CD4-positive, alpha-beta T cell (primary cell): Measurements from ENCODE around the gene SNTG2. TPM values are rescaled to one million over a fixed set of nuclear protein-coding genes. Genes with fewer than 3 reads are reported as not detected.

ENCODE experiments used
- ATAC-seq: fragments of 200-7000 bp; cut with Tn5 transposase; one replicate; pipeline ENCODE4 v1.10.0; 2022; ENCODE audit warnings: mild to moderate bottlenecking; ENCODE audit not compliant: poor library complexity
- CTCF ChIA-PET: fragments of 350-600 bp; sonication (Branson Sonifier 250); formaldehyde crosslinking; loops from one replicate; lab custom pipeline; 2021; ENCODE audit warnings: antibody characterized with exemption, inconsistent platforms; lab: Charles Lee
- POLR2A ChIA-PET: fragments of 350-600 bp; sonication (Branson Sonifier 250); formaldehyde crosslinking; loops from one replicate; lab custom pipeline; 2021; ENCODE audit warnings: antibody characterized with exemption, inconsistent platforms; lab: Charles Lee
- DNase-seq, 14 experiments: peaks; one replicate each; pipeline ENCODE4 v3.0.0-alpha.2; 2013 to 2020; ENCODE audit warnings: mixed read lengths in 2 of 14
- H3K27ac ChIP-seq, 2 donors: one replicate each; pipeline versions ENCODE4 v1.5.1 to v1.7.0; 2013; ENCODE audit warnings: low read length in 2 of 2, low read depth in 1 of 2, mild to moderate bottlenecking in 1 of 2
- H3K27me3 ChIP-seq, 2 experiments: 1 replicate in 1 of 2; 2 replicates in 1 of 2; pipeline versions ENCODE4 v1.6.1 to v1.7.0; 2013; ENCODE audit warnings: low read length in 2 of 2, control low read depth in 1 of 2, mild to moderate bottlenecking in 1 of 2, moderate library complexity in 1 of 2; ENCODE audit not compliant: insufficient read depth in 2 of 2, control insufficient read depth in 1 of 2
- H3K36me3 ChIP-seq: one replicate; pipeline ENCODE4 v1.6.1; 2013; ENCODE audit warnings: low read length, control low read depth; ENCODE audit not compliant: insufficient read depth
- H3K4me1 ChIP-seq: one replicate; pipeline ENCODE4 v1.6.1; 2013; ENCODE audit warnings: low read length, control low read depth; ENCODE audit not compliant: insufficient read depth
- H3K4me3 ChIP-seq: one replicate; pipeline ENCODE4 v1.5.1; 2013; ENCODE audit warnings: mild to moderate bottlenecking, low read length, moderate library complexity
- H3K9me3 ChIP-seq, 2 experiments: 1 replicate in 1 of 2; 2 replicates in 1 of 2; pipeline versions ENCODE4 v1.6.1 to v1.7.0; 2013; ENCODE audit warnings: low read length in 2 of 2, mild to moderate bottlenecking in 2 of 2, control low read depth in 1 of 2, moderate library complexity in 1 of 2; ENCODE audit not compliant: control insufficient read depth in 1 of 2, insufficient read depth in 1 of 2
- H3K27ac Mint-ChIP-seq: one replicate; pipeline ENCODE4 v1.8.0; 2020; ENCODE audit warnings: mixed read lengths
- H3K27me3 Mint-ChIP-seq: one replicate; pipeline ENCODE4 v1.8.0; 2021; ENCODE audit warnings: mixed read lengths
- H3K36me3 Mint-ChIP-seq: one replicate; pipeline ENCODE4 v1.8.0; 2021; ENCODE audit warnings: low read depth, mixed read lengths
- H3K4me1 Mint-ChIP-seq: one replicate; pipeline ENCODE4 v1.8.0; 2021; ENCODE audit warnings: low read depth, mixed read lengths
- H3K4me3 Mint-ChIP-seq: one replicate; pipeline ENCODE4 v1.8.0; 2020; ENCODE audit warnings: mild to moderate bottlenecking, mixed read lengths
- H3K9me3 Mint-ChIP-seq: one replicate; pipeline ENCODE4 v1.8.0; 2020; ENCODE audit warnings: mixed read lengths
- CTCF ChIP-seq: fragments of 200-600 bp; IDR thresholded peaks from one replicate; pipeline ENCODE4 v1.8.0; 2022; ENCODE audit warnings: antibody characterized with exemption, mild to moderate bottlenecking
- intact Hi-C, 2 experiments: fragments of 100-400 bp; cut with DNase I in 1 of 2; cut with micrococcal nuclease in 1 of 2; formaldehyde crosslinking; loops; one replicate each; pipeline versions ENCODE4 v1.15.1 to v1.9.0; 2023 to 2025; cut with DNase I, micrococcal nuclease
- total RNA-seq, 174 experiments: library from RNA in 2 of 174; stranded (reverse) in 2 of 174; gene quantifications; one replicate each; pipeline ENCODE4 v1.2.3 and lab custom pipeline; 2021 to 2026

Gene SNTG2
- total RNA-seq, 2 experiments from 2014 or later, result 1.1 to 1.5 TPM

DNA sequence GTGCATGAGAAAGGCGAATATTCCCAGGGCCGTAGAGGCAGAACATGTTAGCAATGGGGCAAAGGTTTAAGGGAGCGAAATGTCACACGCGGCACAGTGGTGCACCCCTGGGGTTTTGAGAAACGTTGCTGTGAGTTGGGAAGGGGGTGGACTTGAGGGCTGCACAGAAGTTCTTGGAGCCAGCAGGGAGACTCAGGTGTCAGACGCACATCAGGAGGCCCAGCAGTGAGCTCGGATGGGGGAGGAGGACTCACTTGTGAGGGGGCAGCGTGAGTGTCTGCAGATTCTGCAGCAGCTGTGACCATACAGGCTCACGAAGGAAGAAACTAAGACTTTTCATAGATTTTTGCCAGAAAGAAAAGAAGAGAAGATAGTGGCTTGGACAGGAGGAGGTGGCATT lies 218.2 kb downstream of the SNTG2 start:
- Mint-ChIP-seq H3K27ac (no peak overlapping the region), H3K27me3 (no peaks in the 10 kb centered on the region), H3K9me3 (peaks cover 4% of the 10 kb centered on the region), H3K4me1 (peaks cover 35% of the 10 kb centered on the region), H3K4me3 (no peak overlapping the region), H3K36me3 (no peaks in the 10 kb centered on the region)
- Histone ChIP-seq H3K27ac (no peak overlapping the region), H3K27me3 (no peaks in the 10 kb centered on the region), H3K36me3 (no peaks in the 10 kb centered on the region), H3K9me3 (peaks cover 0 to 36% of the 10 kb centered on the region in 2 experiments), H3K4me3 (no peak overlapping the region), H3K4me1 (peaks cover 26% of the 10 kb centered on the region)
- ChIA-PET POLR2A (no interaction called here), CTCF (no interaction called here)
- intact Hi-C loops, result loop anchor here in 1 of 2 experiments (10.0 kb wide), 1 partner anchor 386 kb away; no protein-coding TSS in a partner anchor
- DNase-seq (no peak), ATAC-seq (no peak)
- TF ChIP-seq CTCF, result no peak

GRCh38 chr2:1169291-1169949 lies 218.8 kb downstream of the SNTG2 start:
- peaks cover 22% of the 10 kb centered on the region for H3K4me1 ChIP-seq
- ATAC-seq, result no peak
- H3K36me3 Mint-ChIP-seq, result no peaks in the 10 kb centered on the region
- H3K27me3 Mint-ChIP-seq, result no peaks in the 10 kb centered on the region
- TF ChIP-seq CTCF, result no peak
- no peak overlapping the region for H3K27ac ChIP-seq
- peaks cover 4% of the 10 kb centered on the region for H3K9me3 Mint-ChIP-seq
- ChIA-PET POLR2A (no interaction called here), CTCF (no interaction called here)
- H3K4me1 Mint-ChIP-seq, result peaks cover 33% of the 10 kb centered on the region
- no peak overlapping the region for H3K4me3 ChIP-seq
- intact Hi-C loops, result loop anchor here in 1 of 2 experiments (10.0 kb wide), 1 partner anchor 385 kb away; no protein-coding TSS in a partner anchor
- no peak overlapping the region for H3K4me3 Mint-ChIP-seq
- no peaks in the 10 kb centered on the region for H3K36me3 ChIP-seq
- no peak overlapping the region for H3K27ac Mint-ChIP-seq
- DNase-seq, result no peak
- no peaks in the 10 kb centered on the region for H3K27me3 ChIP-seq
- H3K9me3 ChIP-seq, result peaks cover 0 to 36% of the 10 kb centered on the region in 2 experiments

DNA sequence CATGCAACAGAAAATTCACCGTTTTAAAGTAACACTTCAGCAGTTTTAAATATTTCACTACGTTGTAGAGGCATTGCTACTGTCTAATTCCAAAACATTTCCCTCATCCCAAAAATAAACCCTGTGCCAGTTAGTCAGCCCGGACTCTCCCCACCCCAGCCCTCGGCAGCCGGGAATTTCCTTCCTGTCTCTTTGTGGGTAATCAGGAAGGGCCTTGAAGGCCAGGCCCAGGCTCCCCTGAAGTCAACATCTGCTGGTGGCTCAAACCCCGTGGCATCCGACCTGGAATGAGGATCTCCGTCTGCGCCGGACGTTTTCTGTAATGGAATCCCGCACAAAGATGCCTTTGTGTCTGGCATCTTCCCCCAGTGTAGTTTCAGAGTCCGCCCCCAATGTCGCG lies 219.6 kb downstream of the SNTG2 start:
- no peak overlapping the region for H3K27ac Mint-ChIP-seq
- no peaks in the 10 kb centered on the region for H3K27me3 ChIP-seq
- H3K36me3 ChIP-seq, result no peaks in the 10 kb centered on the region
- peaks cover 18% of the 10 kb centered on the region for H3K4me1 ChIP-seq
- no peak overlapping the region for H3K4me3 Mint-ChIP-seq
- no peaks in the 10 kb centered on the region for H3K27me3 Mint-ChIP-seq
- ChIA-PET CTCF (no interaction called here), POLR2A (no interaction called here)
- no peak for DNase-seq
- TF ChIP-seq CTCF, result no peak
- H3K36me3 Mint-ChIP-seq, result no peaks in the 10 kb centered on the region
- no peak for ATAC-seq
- no peaks in the 10 kb centered on the region for H3K9me3 Mint-ChIP-seq
- intact Hi-C loops, result no loop called here
- H3K4me1 Mint-ChIP-seq, result peaks cover 33% of the 10 kb centered on the region
- no peak overlapping the region for H3K27ac ChIP-seq
- H3K9me3 ChIP-seq, result peaks cover 0 to 36% of the 10 kb centered on the region in 2 experiments
- H3K4me3 ChIP-seq, result no peak overlapping the region
